GM12875 (cell line): ENCODE results near the gene GAS7.

Source experiments
- H3K4me3 ChIP-seq: one replicate; pipeline ENCODE4 v1.5.1; 2011; ENCODE audit warnings: low read depth, low read length, control low read depth
- TF ChIP-seq, protein P1 (sequence below): IDR thresholded peaks from 2 replicates; pipeline ENCODE4 v1.5.1; 2011; ENCODE audit warnings: low read depth, mild to moderate bottlenecking, control low read depth, inconsistent platforms, low read length, moderate library complexity, borderline replicate concordance; ENCODE audit not compliant: insufficient read depth

Gene GAS7

DNA sequence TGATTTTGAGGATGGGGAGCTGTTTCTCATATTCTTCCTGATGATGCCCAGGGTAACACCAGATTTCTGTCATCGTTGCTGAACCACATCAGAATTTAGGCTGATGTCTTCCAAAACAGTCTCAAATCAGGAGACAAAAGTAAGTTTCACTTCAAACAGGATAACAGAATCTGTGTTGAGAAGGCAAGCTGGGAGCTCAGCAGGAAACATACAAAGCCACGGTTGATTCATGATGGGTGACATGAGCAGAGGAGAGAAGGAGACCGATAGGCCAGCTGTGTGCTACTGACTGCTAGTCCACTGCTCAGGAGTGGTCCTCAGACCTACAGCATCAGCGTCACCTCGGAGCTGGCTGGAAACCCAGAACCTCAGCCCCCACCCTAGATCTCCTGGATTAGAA is 230.4 kb downstream of the GAS7 start:
- TF ChIP-seq, protein P1, sequence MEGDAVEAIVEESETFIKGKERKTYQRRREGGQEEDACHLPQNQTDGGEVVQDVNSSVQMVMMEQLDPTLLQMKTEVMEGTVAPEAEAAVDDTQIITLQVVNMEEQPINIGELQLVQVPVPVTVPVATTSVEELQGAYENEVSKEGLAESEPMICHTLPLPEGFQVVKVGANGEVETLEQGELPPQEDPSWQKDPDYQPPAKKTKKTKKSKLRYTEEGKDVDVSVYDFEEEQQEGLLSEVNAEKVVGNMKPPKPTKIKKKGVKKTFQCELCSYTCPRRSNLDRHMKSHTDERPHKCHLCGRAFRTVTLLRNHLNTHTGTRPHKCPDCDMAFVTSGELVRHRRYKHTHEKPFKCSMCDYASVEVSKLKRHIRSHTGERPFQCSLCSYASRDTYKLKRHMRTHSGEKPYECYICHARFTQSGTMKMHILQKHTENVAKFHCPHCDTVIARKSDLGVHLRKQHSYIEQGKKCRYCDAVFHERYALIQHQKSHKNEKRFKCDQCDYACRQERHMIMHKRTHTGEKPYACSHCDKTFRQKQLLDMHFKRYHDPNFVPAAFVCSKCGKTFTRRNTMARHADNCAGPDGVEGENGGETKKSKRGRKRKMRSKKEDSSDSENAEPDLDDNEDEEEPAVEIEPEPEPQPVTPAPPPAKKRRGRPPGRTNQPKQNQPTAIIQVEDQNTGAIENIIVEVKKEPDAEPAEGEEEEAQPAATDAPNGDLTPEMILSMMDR = no peak
- H3K4me3 ChIP-seq = no peak overlapping the region

DNA sequence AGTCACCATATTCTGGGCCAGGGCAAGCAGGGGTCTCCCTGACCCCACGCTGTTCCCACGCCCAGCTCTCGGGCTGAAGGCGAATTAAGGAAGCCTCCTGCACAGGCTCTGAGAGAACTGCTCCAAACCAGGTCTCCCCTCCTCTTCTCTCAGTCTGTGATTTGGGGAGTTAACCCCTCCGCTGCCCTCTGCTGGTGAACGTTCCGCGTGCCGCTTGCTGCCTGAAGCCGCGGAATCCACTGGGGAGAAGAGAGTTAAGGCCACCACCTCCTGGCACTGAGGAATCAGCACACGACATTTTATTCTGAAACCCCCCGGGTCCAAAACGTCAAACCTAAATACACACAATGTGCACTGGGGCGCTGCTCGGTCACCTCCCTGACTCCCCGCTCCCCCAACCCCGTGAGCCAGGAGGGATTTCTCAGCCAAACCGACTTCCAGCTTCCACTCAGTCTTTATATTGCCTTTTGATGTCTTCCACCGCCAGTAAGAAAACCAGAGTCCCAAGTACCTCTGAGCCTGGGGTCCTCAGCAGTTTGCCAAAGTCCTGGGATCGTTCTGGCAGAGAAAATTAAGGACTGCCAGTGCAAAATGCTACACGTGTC is 238.9 kb downstream of the GAS7 start:
- H3K4me3 ChIP-seq = no peak overlapping the region
- TF ChIP-seq, protein P1 = peak; percentile 68

- H3K4me3 ChIP-seq = no peak overlapping the region
- TF ChIP-seq, protein P1 = no peak
These were observed 239.7 kb downstream of the GAS7 start for GRCh38 chr17:9958586-9959281.

DNA sequence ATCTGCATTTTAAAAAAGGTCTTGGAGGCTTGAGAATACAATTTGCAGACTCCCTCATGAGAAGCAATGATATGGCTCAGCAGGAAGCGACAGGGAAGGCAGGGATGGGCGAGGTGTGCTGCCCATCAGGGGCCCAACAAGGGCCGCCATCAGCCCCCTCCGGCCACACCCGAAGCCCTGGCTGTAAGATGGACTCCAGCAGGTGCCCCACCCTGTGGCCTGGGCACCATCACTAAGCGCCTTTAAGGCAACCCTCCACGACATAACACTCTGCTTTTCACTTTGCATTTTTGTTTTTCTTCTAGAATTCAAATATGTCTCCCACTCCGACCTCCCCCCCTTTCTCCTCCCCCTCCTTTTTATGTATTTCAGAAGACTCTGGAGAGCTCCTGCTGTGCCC is 241.2 kb downstream of the GAS7 start:
- H3K4me3 ChIP-seq = no peak overlapping the region
- TF ChIP-seq, protein P1 = no peak

DNA sequence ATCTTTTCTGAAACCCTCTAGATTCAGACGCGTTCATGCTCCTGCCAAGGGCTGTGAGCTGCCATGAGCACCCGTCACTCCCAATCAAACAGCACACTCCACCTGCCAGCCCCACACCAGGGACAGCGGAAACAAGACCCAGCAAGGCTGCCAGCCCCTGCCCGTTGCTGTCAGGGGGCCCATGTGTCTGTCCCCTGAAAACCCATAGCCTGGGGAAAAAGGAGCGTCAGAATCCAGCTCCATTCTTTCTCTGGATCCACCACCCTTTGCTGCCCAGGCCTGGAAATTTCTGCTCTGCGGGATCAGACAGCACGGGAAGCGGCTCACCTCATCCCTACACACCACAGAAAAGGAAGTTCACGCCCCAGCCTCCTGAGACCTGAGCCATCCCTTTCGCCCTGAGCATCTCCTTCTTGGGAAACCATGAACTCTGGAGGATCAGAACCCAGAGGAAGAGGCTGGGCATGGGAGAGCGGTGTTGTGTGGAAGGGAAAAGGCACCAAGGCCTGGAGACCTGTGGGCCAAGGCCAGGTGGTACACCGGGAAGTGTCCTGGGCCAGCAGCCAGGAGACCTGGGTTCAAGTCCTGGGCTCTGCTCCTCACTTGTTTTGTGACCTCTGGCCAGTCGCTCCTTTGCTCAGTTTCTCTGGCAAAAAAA is 241.8 kb downstream of the GAS7 start:
- TF ChIP-seq, protein P1 = no peak

GRCh38 chr17:9953492-9953891 is 244.9 kb downstream of the GAS7 start:
- H3K4me3 ChIP-seq = no peak overlapping the region
- TF ChIP-seq, protein P1 = no peak

More for the DNA sequence above, 241.8 kb downstream of the GAS7 start:
- no peak overlapping the region for H3K4me3 ChIP-seq
